NCI-H2196 treated with DMSO at 0.1 percent for 48 hours (cell line): Measurements from ENCODE around the gene BCAR1.
A peak's percentile ranks its signal among the peaks of the same experiment; 100 is the strongest.
"Not testable (repeated sequence)": the region's sequence is repeated elsewhere in the genome, so short reads cannot be mapped to it uniquely, and the experiment has no call there.

Source experiments
- DNase-seq: peaks from one replicate; lab custom pipeline; 2025; ENCODE audit not compliant: unreplicated experiment; lab: John Stamatoyannopoulos, UW

The BCAR1 gene

GRCh38 chr16:75272097-75272551, 20.7 kb upstream of the BCAR1 start:
- no peak for DNase-seq

- DNase-seq = no peak
Observed at GRCh38 chr16:75271441-75272096, 20.1 kb upstream of the BCAR1 start.

GRCh38 chr16:75269358-75269757, 17.9 kb upstream of the BCAR1 start:
- DNase-seq = not testable (repeated sequence)

- DNase-seq = peak; percentile 50
Observed at GRCh38 chr16:75267631-75268264, 16.3 kb upstream of the BCAR1 start.

GRCh38 chr16:75266738-75267630, 15.6 kb upstream of the BCAR1 start:
- DNase-seq = no peak

- peak; percentile 15 for DNase-seq
Observed at GRCh38 chr16:75265911-75266701, 14.7 kb upstream of the BCAR1 start.

GRCh38 chr16:75264999-75265910, 13.8 kb upstream of the BCAR1 start:
- no peak for DNase-seq

GRCh38 chr16:75264457-75264998, 13.1 kb upstream of the BCAR1 start:
- DNase-seq = no peak

- DNase-seq = no peak
Observed at GRCh38 chr16:75263963-75264445, 12.6 kb upstream of the BCAR1 start.

GRCh38 chr16:75263291-75263962, 12.0 kb upstream of the BCAR1 start:
- DNase-seq = no peak

- DNase-seq = no peak
Observed at GRCh38 chr16:75262800-75263127, 11.3 kb upstream of the BCAR1 start.

- DNase-seq = no peak
Observed at GRCh38 chr16:75262104-75262799, 10.8 kb upstream of the BCAR1 start.

GRCh38 chr16:75261590-75262078, 10.2 kb upstream of the BCAR1 start:
- no peak for DNase-seq

GRCh38 chr16:75260851-75261589, 9.6 kb upstream of the BCAR1 start:
- no peak for DNase-seq

GRCh38 chr16:75258807-75259141, 7.3 kb upstream of the BCAR1 start:
- no peak for DNase-seq

- no peak for DNase-seq
Observed at GRCh38 chr16:75257886-75258806, 6.7 kb upstream of the BCAR1 start.
